Trophoblast cell (in vitro differentiated cells and primary cell): ENCODE data around the gene TSSK2.
A peak's percentile ranks its signal among the peaks of the same experiment; 100 is the strongest.

Experiments
- DNase-seq, 2 donors: peaks; one replicate each; pipeline ENCODE4 v3.0.0-alpha.2; 2016
- H2AFZ ChIP-seq: 2 replicates; pipeline ENCODE4 v1.6.1; 2013; ENCODE audit warnings: low read length, moderate library complexity, mild to moderate bottlenecking; ENCODE audit not compliant: insufficient read depth, poor library complexity
- H2AK5ac ChIP-seq: 2 replicates; pipeline ENCODE4 v1.6.1; 2013; ENCODE audit warnings: mild to moderate bottlenecking, low read length
- H2BK120ac ChIP-seq: 2 replicates; pipeline ENCODE4 v1.6.1; 2013; ENCODE audit warnings: low read length, mild to moderate bottlenecking, moderate library complexity; ENCODE audit not compliant: insufficient read depth, poor library complexity
- H2BK12ac ChIP-seq: 2 replicates; pipeline ENCODE4 v1.6.1; 2013; ENCODE audit warnings: mild to moderate bottlenecking, low read length, moderate library complexity
- H2BK5ac ChIP-seq: 2 replicates; pipeline ENCODE4 v1.6.1; 2013; ENCODE audit warnings: low read length, low read depth, moderate library complexity, mild to moderate bottlenecking; ENCODE audit not compliant: poor library complexity
- H3K14ac ChIP-seq: 2 replicates; pipeline ENCODE4 v1.6.1; 2013; ENCODE audit warnings: mild to moderate bottlenecking, low read length
- H3K18ac ChIP-seq: 2 replicates; pipeline ENCODE4 v1.6.1; 2013; ENCODE audit warnings: mild to moderate bottlenecking, low read length
- H3K23ac ChIP-seq: 2 replicates; pipeline ENCODE4 v1.6.1; 2013; ENCODE audit warnings: low read length
- H3K27ac ChIP-seq: 2 replicates; pipeline ENCODE4 v1.5.1; 2013; ENCODE audit warnings: low read depth, mild to moderate bottlenecking, inconsistent platforms, low read length, moderate library complexity
- H3K27me3 ChIP-seq: 2 replicates; pipeline ENCODE4 v1.6.1; 2013; ENCODE audit warnings: inconsistent platforms, mild to moderate bottlenecking, low read length, moderate library complexity; ENCODE audit not compliant: insufficient read depth
- H3K36me3 ChIP-seq, 2 experiments: 1 replicate in 1 of 2; 2 replicates in 1 of 2; pipeline ENCODE4 v1.6.1; 2013; ENCODE audit warnings: low read length in 2 of 2, mild to moderate bottlenecking in 2 of 2, moderate library complexity in 1 of 2; ENCODE audit not compliant: insufficient read depth in 2 of 2, control insufficient read depth in 1 of 2
- H3K4ac ChIP-seq: 2 replicates; pipeline ENCODE4 v1.6.1; 2013; ENCODE audit warnings: low read depth, mild to moderate bottlenecking, low read length, moderate library complexity
- H3K4me1 ChIP-seq, 2 experiments: 1 replicate in 1 of 2; 2 replicates in 1 of 2; pipeline ENCODE4 v1.6.1; 2013; ENCODE audit warnings: low read length in 2 of 2, mild to moderate bottlenecking in 2 of 2, moderate library complexity in 1 of 2; ENCODE audit not compliant: insufficient read depth in 2 of 2, control insufficient read depth in 1 of 2
- H3K4me2 ChIP-seq: 2 replicates; pipeline ENCODE4 v1.6.1; 2013; ENCODE audit warnings: inconsistent platforms, mild to moderate bottlenecking, low read length, moderate library complexity
- H3K4me3 ChIP-seq: 2 replicates; pipeline ENCODE4 v1.5.1; 2013; ENCODE audit warnings: mild to moderate bottlenecking, low read depth, low read length, inconsistent platforms
- H3K79me1 ChIP-seq: one replicate; pipeline ENCODE4 v1.6.1; 2013; ENCODE audit warnings: low read length
- H3K79me2 ChIP-seq: 2 replicates; pipeline ENCODE4 v1.6.1; 2013; ENCODE audit warnings: low read length, mild to moderate bottlenecking; ENCODE audit not compliant: control insufficient read depth, insufficient read depth, poor library complexity
- H3K9ac ChIP-seq: 2 replicates; pipeline ENCODE4 v1.6.1; 2013; ENCODE audit warnings: mild to moderate bottlenecking, low read length
- H3K9me3 ChIP-seq: 2 replicates; pipeline ENCODE4 v1.6.1; 2013; ENCODE audit warnings: low read depth, mild to moderate bottlenecking, control low read depth, inconsistent platforms, low read length; ENCODE audit not compliant: insufficient read depth
- H4K12ac ChIP-seq: 2 replicates; pipeline ENCODE4 v1.6.1; 2013; ENCODE audit warnings: low read depth, mild to moderate bottlenecking, low read length, moderate library complexity
- H4K8ac ChIP-seq: 2 replicates; pipeline ENCODE4 v1.6.1; 2013; ENCODE audit warnings: low read depth, mild to moderate bottlenecking, low read length, moderate library complexity
- H4K91ac ChIP-seq: one replicate; pipeline ENCODE4 v1.6.1; 2013; ENCODE audit warnings: low read depth, mild to moderate bottlenecking, low read length, moderate library complexity
- WGBS: extraction: QIAGEN DNeasy Blood & Tissue Kit; methylation state at CpG from one replicate; pipeline ENCODE4 v1.1.7; 2013; ENCODE audit warnings: missing lambda C conversion rate; ENCODE audit not compliant: insufficient read length, insufficient coverage; ENCODE audit errors: extremely low coverage; 5-methylcytosine and 5-hydroxymethylcytosine counted together

The TSSK2 gene

GRCh38 chr22:19092725-19093124 is 38.4 kb upstream of the TSSK2 start:
- Histone ChIP-seq H3K79me2 (no peaks in the 10 kb centered on the region), H3K79me1 (no peaks in the 10 kb centered on the region), H3K27ac (no peak overlapping the region), H2BK12ac (no peak overlapping the region), H4K12ac (no peak overlapping the region), H3K27me3 (no peaks in the 10 kb centered on the region), H2AFZ (no peak overlapping the region), H4K8ac (no peak overlapping the region), H3K4me3 (no peak overlapping the region), H3K4me2 (no peak overlapping the region), H3K36me3 (peaks cover 8 to 10% of the 10 kb centered on the region in 2 experiments), H3K14ac (no peak overlapping the region), H3K18ac (no peak overlapping the region), H3K4ac (no peak overlapping the region), H3K4me1 (no peaks in the 10 kb centered on the region), H4K91ac (no peak overlapping the region), H3K9me3 (no peaks in the 10 kb centered on the region), H2BK5ac (no peak overlapping the region), H3K23ac (no peak overlapping the region), H2BK120ac (no peak overlapping the region), H2AK5ac (no peak overlapping the region), H3K9ac (no peak overlapping the region)
- no CpG with 5 or more reads among the region's 4 CpGs for WGBS
- no peak for DNase-seq

GRCh38 chr22:19094393-19094997 is 36.6 kb upstream of the TSSK2 start:
- H3K14ac ChIP-seq = no peak overlapping the region
- no peak overlapping the region for H3K18ac ChIP-seq
- no peaks in the 10 kb centered on the region for H3K9me3 ChIP-seq
- H3K4me2 ChIP-seq = no peak overlapping the region
- H3K79me2 ChIP-seq = no peaks in the 10 kb centered on the region
- H2AFZ ChIP-seq = no peak overlapping the region
- H4K12ac ChIP-seq = no peak overlapping the region
- H3K23ac ChIP-seq = no peak overlapping the region
- H3K79me1 ChIP-seq = no peaks in the 10 kb centered on the region
- no peak overlapping the region for H2BK5ac ChIP-seq
- H3K4me3 ChIP-seq = no peak overlapping the region
- no peak overlapping the region for H3K27ac ChIP-seq
- no peak overlapping the region for H4K91ac ChIP-seq
- H4K8ac ChIP-seq = no peak overlapping the region
- no peak overlapping the region for H2BK12ac ChIP-seq
- no peak overlapping the region for H3K9ac ChIP-seq
- no peak for DNase-seq
- H2AK5ac ChIP-seq = no peak overlapping the region
- no peak overlapping the region for H2BK120ac ChIP-seq
- no CpG with 5 or more reads among the region's 4 CpGs for WGBS
- no peak overlapping the region for H3K4ac ChIP-seq
- H3K4me1 ChIP-seq = no peaks in the 10 kb centered on the region
- no peaks in the 10 kb centered on the region for H3K27me3 ChIP-seq
- peaks cover 0 to 6% of the 10 kb centered on the region in 2 experiments for H3K36me3 ChIP-seq

- no peak overlapping the region for H3K23ac ChIP-seq
- H3K79me2 ChIP-seq = peaks cover 2% of the 10 kb centered on the region
- H3K4me1 ChIP-seq = no peaks in the 10 kb centered on the region
- no peak overlapping the region for H3K4me3 ChIP-seq
- WGBS = no CpG with 5 or more reads among the region's 1 CpG
- DNase-seq = no peak
- no peak overlapping the region for H2AFZ ChIP-seq
- no peak overlapping the region for H4K12ac ChIP-seq
- peaks cover 0 to 6% of the 10 kb centered on the region in 2 experiments for H3K36me3 ChIP-seq
- no peak overlapping the region for H2BK5ac ChIP-seq
- H3K18ac ChIP-seq = no peak overlapping the region
- H2AK5ac ChIP-seq = no peak overlapping the region
- H3K4me2 ChIP-seq = no peak overlapping the region
- no peak overlapping the region for H3K14ac ChIP-seq
- no peaks in the 10 kb centered on the region for H3K79me1 ChIP-seq
- H3K9me3 ChIP-seq = no peaks in the 10 kb centered on the region
- H3K4ac ChIP-seq = no peak overlapping the region
- no peak overlapping the region for H3K27ac ChIP-seq
- no peak overlapping the region for H2BK120ac ChIP-seq
- no peak overlapping the region for H4K91ac ChIP-seq
- no peak overlapping the region for H2BK12ac ChIP-seq
- no peak overlapping the region for H4K8ac ChIP-seq
- H3K9ac ChIP-seq = no peak overlapping the region
- H3K27me3 ChIP-seq = no peaks in the 10 kb centered on the region
These were observed 34.6 kb upstream of the TSSK2 start for GRCh38 chr22:19096555-19096954.

- Histone ChIP-seq H3K18ac (no peak overlapping the region), H3K4me3 (no peak overlapping the region), H2AK5ac (no peak overlapping the region)
These were observed 33.6 kb upstream of the TSSK2 start for GRCh38 chr22:19097518-19097917.

More at GRCh38 chr22:19097518-19097917, 33.6 kb upstream of the TSSK2 start:
- Histone ChIP-seq H3K27me3 (no peaks in the 10 kb centered on the region), H2BK5ac (no peak overlapping the region), H2BK12ac (no peak overlapping the region), H3K36me3 (peaks cover 0 to 6% of the 10 kb centered on the region in 2 experiments), H4K12ac (no peak overlapping the region), H3K14ac (no peak overlapping the region), H4K91ac (no peak overlapping the region), H3K23ac (no peak overlapping the region), H4K8ac (no peak overlapping the region), H3K4me2 (no peak overlapping the region), H3K4ac (peak overlapping the region; percentile 33), H3K9me3 (no peaks in the 10 kb centered on the region), H3K79me2 (peaks cover 2% of the 10 kb centered on the region), H3K27ac (no peak overlapping the region), H3K79me1 (no peaks in the 10 kb centered on the region), H3K9ac (no peak overlapping the region), H2BK120ac (no peak overlapping the region), H3K4me1 (no peaks in the 10 kb centered on the region), H2AFZ (no peak overlapping the region)
- no CpG with 5 or more reads among the region's 3 CpGs for WGBS
- DNase-seq = no peak
